Adrenal gland (tissue), 12 donors: ENCODE results near the gene RGS7. TPM values are rescaled to one million over a fixed set of nuclear protein-coding genes. Genes with fewer than 3 reads are reported as not detected.

Experiments
- DNase-seq, 7 donors: peaks; one replicate each; pipeline ENCODE4 v3.0.0-alpha.2; 2019 to 2020
- H3K27ac ChIP-seq, 5 donors: fragments of 200-600 bp; sonication (generic) in 4 of 5; 1 replicate in 3 of 5; 2 replicates in 2 of 5; pipeline versions ENCODE4 v1.5.1 to v1.8.0; 2016 to 2020; ENCODE audit warnings: mild to moderate bottlenecking in 1 of 5
- H3K27me3 ChIP-seq: fragments of 200-600 bp; 2 replicates; pipeline ENCODE4 v1.8.0; 2021
- H3K36me3 ChIP-seq, 2 donors: fragments of 200-600 bp; replicated peaks in 1 of 2; 1 replicate in 1 of 2; 2 replicates in 1 of 2; pipeline versions ENCODE4 v1.5.1 to v1.8.0; 2018 to 2022
- H3K4me1 ChIP-seq, 2 donors: fragments of 200-600 bp; replicated peaks in 1 of 2; 1 replicate in 1 of 2; 2 replicates in 1 of 2; pipeline versions ENCODE4 v1.5.1 to v1.8.0; 2018 to 2021
- H3K4me3 ChIP-seq, 4 donors: fragments of 200-600 bp; sonication (generic) in 3 of 4; one replicate each; pipeline ENCODE4 v1.5.1; 2016 to 2018
- H3K9me3 ChIP-seq, 3 donors: fragments of 200-600 bp; sonication (generic) in 1 of 3; replicated peaks in 1 of 3; 1 replicate in 2 of 3; 2 replicates in 1 of 3; pipeline versions ENCODE4 v1.5.1 to v1.8.0; 2016 to 2021
- POLR2A ChIP-seq, 2 donors: fragments of 450-650 bp; IDR thresholded peaks; one replicate each; pipeline ENCODE4 v1.6.1; 2017; ENCODE audit warnings: antibody characterized with exemption in 2 of 2, mild to moderate bottlenecking in 2 of 2, moderate library complexity in 1 of 2
- WGBS, 4 donors: extraction: QIAGEN DNeasy Blood & Tissue Kit in 2 of 4; methylation state at CpG; one replicate each; pipeline versions ENCODE4 v1.1.5 to v1.1.7; 2013 to 2017; 5-methylcytosine and 5-hydroxymethylcytosine counted together
- intact Hi-C, 2 donors: fragments of 100-400 bp; cut with DNase I; formaldehyde crosslinking; loops; one replicate each; pipeline versions ENCODE4 v1.14.1 to v1.15.0; 2022 to 2023
- polyA plus RNA-seq, 3 donors: library from polyadenylated mRNA; stranded (reverse); fragments of 200-250 nt in 2 of 3; fragments of 350-450 nt in 1 of 3; fragmentation: Illumina TruSeq in 1 of 3; extraction: RNeasy Lipid Tissue Mini Kit (QIAGEN cat#74804) in 1 of 3; gene quantifications; one replicate each; pipeline ENCODE4 v1.2.3, GENCODE V29; 2013 to 2014
- total RNA-seq, 9 donors: library from RNA; depleted of rRNA in 4 of 9; stranded (reverse); fragments of >200 nt in 4 of 9; fragments of 120-200 nt in 1 of 9; fragmentation: NEBNext Ultra II Directional in 1 of 9; extraction: Animal tissue kit (Norgen Biotek cat#: 25700) in 1 of 9; gene quantifications; one replicate each; pipeline versions ENCODE4 v1.1.0 to v1.2.4, GENCODE V29; 2013 to 2023
- TF ChIP-seq, protein P1 (sequence below), 6 experiments: fragments of 450-650 bp in 4 of 6; fragments of 200-600 bp in 2 of 6; sonication (generic) in 1 of 6; IDR thresholded peaks; 1 replicate in 5 of 6; 2 replicates in 1 of 6; pipeline versions ENCODE4 v1.5.1 to v1.8.0; 2016 to 2021; ENCODE audit warnings: antibody characterized with exemption in 6 of 6, mild to moderate bottlenecking in 2 of 6, moderate library complexity in 1 of 6
- donor health status: healthy with polysubstance abuse.
- donor health status: Bipolar disorder and iron deficiency.
- donor health status: DM: yes; HTN: yes; CAD: no.
- donor health status: DM: no; HTN: no; CAD: no.
- donor health status: DM: no; HTN: no; CAD: no.
- donor health status: DM: yes; HTN: yes; CAD: no.

Gene RGS7
- total and polyA plus RNA-seq, 12 donors: 1.1 to 6.1 (median 3.0) TPM

DNA sequence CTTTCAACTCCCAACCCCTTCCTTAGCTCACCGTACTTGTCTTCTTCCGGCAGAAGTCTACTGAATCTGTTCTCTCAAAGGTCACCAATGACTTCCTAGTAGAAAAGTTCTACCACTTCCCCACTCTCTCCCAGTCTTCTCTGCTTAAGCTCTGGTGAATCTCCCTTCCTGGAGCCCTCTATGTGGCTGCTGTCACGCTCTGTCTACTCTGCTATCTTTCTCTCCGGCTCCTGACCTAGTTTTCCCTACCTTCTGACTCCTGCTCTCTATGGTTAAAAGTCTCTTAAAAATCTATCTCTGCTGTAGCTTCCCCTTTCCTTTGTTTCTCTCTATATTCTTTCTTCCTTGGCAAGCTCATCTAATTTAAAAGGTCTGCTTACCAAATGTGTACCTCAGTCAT is 394.9 kb downstream of the RGS7 start:
- H3K27ac ChIP-seq: no peak overlapping the region
- H3K27me3 ChIP-seq: peaks cover 3% of the 10 kb centered on the region
- TF ChIP-seq, protein P1, sequence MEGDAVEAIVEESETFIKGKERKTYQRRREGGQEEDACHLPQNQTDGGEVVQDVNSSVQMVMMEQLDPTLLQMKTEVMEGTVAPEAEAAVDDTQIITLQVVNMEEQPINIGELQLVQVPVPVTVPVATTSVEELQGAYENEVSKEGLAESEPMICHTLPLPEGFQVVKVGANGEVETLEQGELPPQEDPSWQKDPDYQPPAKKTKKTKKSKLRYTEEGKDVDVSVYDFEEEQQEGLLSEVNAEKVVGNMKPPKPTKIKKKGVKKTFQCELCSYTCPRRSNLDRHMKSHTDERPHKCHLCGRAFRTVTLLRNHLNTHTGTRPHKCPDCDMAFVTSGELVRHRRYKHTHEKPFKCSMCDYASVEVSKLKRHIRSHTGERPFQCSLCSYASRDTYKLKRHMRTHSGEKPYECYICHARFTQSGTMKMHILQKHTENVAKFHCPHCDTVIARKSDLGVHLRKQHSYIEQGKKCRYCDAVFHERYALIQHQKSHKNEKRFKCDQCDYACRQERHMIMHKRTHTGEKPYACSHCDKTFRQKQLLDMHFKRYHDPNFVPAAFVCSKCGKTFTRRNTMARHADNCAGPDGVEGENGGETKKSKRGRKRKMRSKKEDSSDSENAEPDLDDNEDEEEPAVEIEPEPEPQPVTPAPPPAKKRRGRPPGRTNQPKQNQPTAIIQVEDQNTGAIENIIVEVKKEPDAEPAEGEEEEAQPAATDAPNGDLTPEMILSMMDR (IDR thresholded peaks at IDR 0.05): no peak
- no peak for TF ChIP-seq POLR2A (IDR thresholded peaks at IDR 0.05)
- H3K4me1 ChIP-seq: no peaks in the 10 kb centered on the region
- no peaks in the 10 kb centered on the region for H3K9me3 ChIP-seq
- H3K4me3 ChIP-seq: no peak overlapping the region
- intact Hi-C loops: loop anchor here in 1 of 2 donors (10.0 kb wide), 2 partner anchors 443 to 533 kb away; no protein-coding TSS in a partner anchor
- no peak for DNase-seq
- no peaks in the 10 kb centered on the region for H3K36me3 ChIP-seq
- WGBS, 4 donors: 65 to 81% (median 71%) methylated on average over 4 of the region's 4 CpGs

DNA sequence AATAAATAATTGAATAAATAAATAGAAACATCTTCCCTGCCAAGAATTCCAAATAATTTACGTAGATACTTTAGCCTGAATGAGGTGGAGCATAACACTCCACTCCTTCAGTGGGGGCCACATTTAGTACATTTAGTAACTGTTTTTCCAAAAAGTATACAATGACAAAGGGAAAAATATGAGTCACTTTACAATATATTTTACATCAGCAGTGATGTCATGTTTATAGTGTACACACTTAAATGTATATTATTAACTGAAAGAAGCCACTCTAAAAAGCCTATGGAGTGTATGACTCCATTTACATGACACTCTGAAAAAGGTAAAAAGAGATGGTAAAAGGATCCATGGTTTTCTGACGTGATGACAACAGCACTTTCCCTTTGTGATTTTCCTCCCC is 400.6 kb downstream of the RGS7 start:
- no peaks in the 10 kb centered on the region for H3K36me3 ChIP-seq
- intact Hi-C loops: no loop called here
- no peaks in the 10 kb centered on the region for H3K4me1 ChIP-seq
- TF ChIP-seq, protein P1 (IDR thresholded peaks at IDR 0.05): no peak
- TF ChIP-seq POLR2A (IDR thresholded peaks at IDR 0.05): no peak
- peaks cover 3% of the 10 kb centered on the region for H3K27me3 ChIP-seq
- DNase-seq: no peak
- no peaks in the 10 kb centered on the region for H3K9me3 ChIP-seq
- H3K27ac ChIP-seq: no peak overlapping the region
- H3K4me3 ChIP-seq: no peak overlapping the region
- WGBS, 4 donors: 79 to 89% (median 87%) methylated on average over 2 of the region's 2 CpGs

DNA sequence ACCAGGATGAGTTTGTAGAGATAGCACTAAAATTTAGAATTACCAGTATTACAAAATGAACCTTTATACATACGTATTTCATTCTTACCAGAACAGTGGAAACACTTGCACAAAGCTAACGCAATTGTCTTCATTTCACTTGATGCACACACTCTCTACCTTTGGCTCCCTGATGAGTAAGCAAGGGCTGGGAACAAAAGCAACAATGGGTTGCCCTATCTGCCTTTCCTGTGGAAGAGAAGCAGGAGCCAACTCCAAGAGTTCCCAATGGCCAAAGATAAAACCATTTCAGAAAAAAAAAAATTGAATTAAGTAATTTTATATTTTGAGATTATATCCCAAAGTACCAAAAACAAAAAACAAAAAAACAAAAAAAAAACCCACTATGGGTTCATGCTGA is 401.0 kb downstream of the RGS7 start:
- TF ChIP-seq, protein P1 (IDR thresholded peaks at IDR 0.05): no peak
- no peak for TF ChIP-seq POLR2A (IDR thresholded peaks at IDR 0.05)
- Histone ChIP-seq H3K9me3 (no peaks in the 10 kb centered on the region), H3K27me3 (peaks cover 3% of the 10 kb centered on the region), H3K36me3 (no peaks in the 10 kb centered on the region), H3K4me3 (no peak overlapping the region), H3K27ac (no peak overlapping the region), H3K4me1 (no peaks in the 10 kb centered on the region)
- WGBS, 4 donors: 43 to 65% (median 45%) methylated on average over 2 of the region's 2 CpGs
- DNase-seq: no peak
- intact Hi-C loops: no loop called here

DNA sequence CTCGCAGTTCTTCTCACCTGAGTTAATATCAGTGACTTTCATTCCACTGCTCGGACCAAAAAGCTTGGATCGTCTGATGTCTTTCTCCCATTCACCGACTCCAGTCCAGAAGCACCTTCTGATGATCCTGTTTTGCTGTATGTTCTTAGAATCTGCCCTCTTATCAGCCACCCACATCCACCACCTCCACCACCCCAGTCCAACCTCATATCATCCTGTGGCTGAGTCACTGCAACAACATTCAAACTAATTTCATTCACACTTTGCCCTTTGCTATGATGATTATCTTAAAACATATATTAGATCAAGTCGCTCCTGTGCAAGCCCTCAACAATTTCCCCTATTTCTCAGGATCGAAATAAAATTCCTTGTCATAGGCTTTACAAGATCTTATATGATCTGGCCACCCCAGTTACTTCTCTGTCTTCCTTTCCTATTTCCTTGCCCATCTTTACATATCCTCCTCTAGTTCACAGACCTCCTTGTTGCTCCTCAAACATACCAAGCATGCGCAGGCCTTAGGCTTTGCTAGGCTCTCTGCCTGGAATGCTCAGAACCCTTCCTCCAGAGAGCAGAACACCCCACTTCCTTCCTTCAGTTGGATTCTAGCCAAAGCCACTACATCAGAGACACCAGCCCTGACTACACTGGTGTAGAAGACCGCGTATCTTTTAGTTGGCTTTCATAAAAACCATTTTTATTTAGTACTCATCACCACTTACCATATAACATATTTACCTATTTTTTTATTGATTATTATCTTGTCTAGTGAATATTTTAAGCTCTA is 409.4 kb downstream of the RGS7 start:
- intact Hi-C loops: no loop called here
- WGBS, 4 donors: 87 to 91% (median 89%) methylated on average over 9 of the region's 9 CpGs
- DNase-seq: no peak
- H3K27ac ChIP-seq: no peak overlapping the region
- no peaks in the 10 kb centered on the region for H3K36me3 ChIP-seq
- no peak overlapping the region for H3K4me3 ChIP-seq
- H3K9me3 ChIP-seq: no peaks in the 10 kb centered on the region
- no peak for TF ChIP-seq POLR2A (IDR thresholded peaks at IDR 0.05)
- TF ChIP-seq, protein P1 (IDR thresholded peaks at IDR 0.05): no peak
- H3K4me1 ChIP-seq: no peaks in the 10 kb centered on the region
- no peaks in the 10 kb centered on the region for H3K27me3 ChIP-seq
